Measurements from ENCODE around the gene NUP107. TPM values are rescaled to one million over a fixed set of nuclear protein-coding genes. Genes with fewer than 3 reads are reported as not detected.
"Not testable (repeated sequence)": the region's sequence is repeated elsewhere in the genome, so short reads cannot be mapped to it uniquely, and the experiment has no call there.

NUP107 gene
- total RNA-seq, 1 experiment from 2014 or later = 106 TPM

DNA sequence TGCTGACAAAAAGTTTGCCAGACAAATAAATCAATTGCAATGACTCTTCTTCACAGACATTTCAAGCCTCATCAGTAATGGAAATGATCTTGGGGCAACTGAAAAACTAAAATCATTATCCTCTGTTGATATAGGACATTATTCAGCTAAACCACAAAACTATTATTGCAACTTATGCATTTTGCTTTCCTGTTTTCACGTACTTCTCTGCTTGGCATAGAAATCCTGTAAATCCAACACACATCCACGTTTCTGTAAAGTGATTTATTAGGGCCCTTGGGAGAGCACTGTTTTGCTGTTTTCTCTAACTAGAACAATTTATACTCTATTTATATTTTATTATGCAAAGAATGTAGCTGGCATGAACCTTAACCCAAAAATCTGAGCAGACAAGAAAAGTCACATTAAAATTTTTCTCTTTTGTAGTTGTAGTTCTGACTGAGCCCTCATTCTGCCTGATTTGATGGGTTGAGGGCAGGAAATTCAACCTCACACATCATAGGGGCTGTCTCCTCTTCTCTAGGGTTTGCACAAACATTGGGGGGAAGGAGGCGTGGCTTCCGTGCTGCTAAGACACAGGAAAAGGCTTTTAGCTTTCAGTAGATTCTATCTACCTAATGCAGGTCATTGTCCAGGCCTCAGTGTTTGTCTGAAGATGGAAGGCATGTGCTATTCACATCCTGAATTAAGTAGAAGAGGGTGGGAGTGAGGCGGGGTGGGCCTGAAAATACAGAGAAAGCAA, 11.5 kb upstream of the NUP107 start:
- ChIA-PET POLR2A (ENCODE audit: unreplicated experiment) (interaction anchor here (0.5 kb wide), 1 partner anchor 27 kb away, joined by 3 read pairs; no protein-coding TSS in a partner anchor), CTCF (no interaction called here)
- ATAC-seq (no peak), DNase-seq (no peak)
- Histone ChIP-seq H3K9ac (ENCODE audit: low read length) (no peak overlapping the region), H3K4me2 (ENCODE audit: low read length) (peak overlapping the region; percentile 8; the same call in 1 of the 2 replicates), H3K4me1 (ENCODE audit: insufficient read depth, low read length) (peaks cover 10% of the 10 kb centered on the region; the same call in 1 of the 2 replicates), H3K27ac (ENCODE audit: low read length) (no peak overlapping the region), H3K9me2 (replicated peaks; ENCODE audit: low read length) (no peaks in the 10 kb centered on the region), H3K9me3 (ENCODE audit: low read length) (no peaks in the 10 kb centered on the region), H3K79me2 (ENCODE audit: low read length) (no peaks in the 10 kb centered on the region), H3K27me3 (ENCODE audit: low read length) (no peaks in the 10 kb centered on the region), H3K36me3 (ENCODE audit: low read depth, low read length) (no peaks in the 10 kb centered on the region), H4K20me1 (ENCODE audit: low read length) (no peaks in the 10 kb centered on the region), H2AFZ (ENCODE audit: low read length) (no peak overlapping the region), H3F3A (ENCODE audit: low read length, unreplicated experiment) (peaks cover 4% of the 10 kb centered on the region), H3K4me3 (ENCODE audit: low read length) (no peak overlapping the region)
- no peak for TF ChIP-seq EZH2 (IDR thresholded peaks at IDR 0.05; ENCODE audit: low read length, unreplicated experiment)
- no peak for TF ChIP-seq EZH2phosphoT487 (IDR thresholded peaks at IDR 0.05; ENCODE audit: borderline replicate concordance, low read length)
- no peak for TF ChIP-seq CTCF (conservative IDR thresholded peaks at IDR 0.05; ENCODE audit: low read depth, low read length)
- intact Hi-C loops (cut with micrococcal nuclease) = loop anchor here (5.0 to 10.0 kb wide), 2 partner anchors 343 to 450 kb away; partner anchors contain the start of genes IL26 and MDM1
- BruUV-seq (replicated peaks) = no TSS peak

DNA sequence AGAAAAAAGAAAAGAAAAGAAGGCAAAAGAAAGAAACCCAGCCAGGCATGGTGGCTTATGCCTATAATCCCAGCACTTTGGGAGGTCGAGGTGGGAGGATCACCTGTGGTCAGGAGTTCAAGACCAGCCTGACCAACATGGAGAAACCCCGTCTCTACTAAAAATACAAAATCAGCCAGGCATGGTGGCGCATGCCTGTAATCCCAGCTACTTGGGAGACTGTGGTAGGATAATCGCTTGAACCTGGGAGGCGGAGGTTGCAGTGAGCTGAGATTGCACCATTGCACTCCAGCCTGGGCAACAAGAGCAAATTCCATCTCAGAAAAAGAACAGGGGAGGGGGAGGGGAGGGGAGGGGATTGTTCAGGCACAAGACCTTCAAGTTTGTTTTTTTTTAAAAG, 9.9 kb upstream of the NUP107 start:
- POLR2A ChIA-PET (ENCODE audit: unreplicated experiment) = not testable (repeated sequence)

GRCh38 chr12:68686262-68686594, 550 bp upstream of the NUP107 start:
- Histone ChIP-seq H4K20me1 (ENCODE audit: low read length) (no peaks in the 10 kb centered on the region), H3K79me2 (ENCODE audit: low read length) (peaks cover 39% of the 10 kb centered on the region), H3K27me3 (ENCODE audit: low read length) (no peaks in the 10 kb centered on the region), H3K36me3 (ENCODE audit: low read depth, low read length) (peaks cover 12% of the 10 kb centered on the region), H3K4me1 (ENCODE audit: insufficient read depth, low read length) (peaks cover 19% of the 10 kb centered on the region; the same call in 1 of the 2 replicates), H3K4me2 (ENCODE audit: low read length) (peak overlapping the region; percentile 85), H3K9me2 (replicated peaks; ENCODE audit: low read length) (no peaks in the 10 kb centered on the region), H3K27ac (ENCODE audit: low read length) (peak overlapping the region; percentile 70), H3K9ac (ENCODE audit: low read length) (peak overlapping the region; percentile 67), H2AFZ (ENCODE audit: low read length) (peak overlapping the region; percentile 80), H3K4me3 (ENCODE audit: low read length) (peak overlapping the region; percentile 83), H3F3A (ENCODE audit: low read length, unreplicated experiment) (no peaks in the 10 kb centered on the region), H3K9me3 (ENCODE audit: low read length) (no peaks in the 10 kb centered on the region)
- POLR2A ChIA-PET (ENCODE audit: unreplicated experiment) = no interaction called here
- CTCF ChIA-PET = interaction anchor here (0.7 kb wide), 1 partner anchor 645 kb away, joined by 5 read pairs; no protein-coding TSS in a partner anchor
- no peak for TF ChIP-seq EZH2 (IDR thresholded peaks at IDR 0.05; ENCODE audit: low read length, unreplicated experiment)
- TF ChIP-seq EZH2phosphoT487 (IDR thresholded peaks at IDR 0.05; ENCODE audit: borderline replicate concordance, low read length) = no peak
- TF ChIP-seq CTCF (conservative IDR thresholded peaks at IDR 0.05; ENCODE audit: low read depth, low read length) = no peak
- DNase-seq (no peak), ATAC-seq (no peak)
- BruUV-seq (replicated peaks) = TSS peak; percentile 85
- intact Hi-C loops (cut with micrococcal nuclease) = loop anchor here (2.0 kb wide), 1 partner anchor 75 kb away; the partner anchor contains the start of gene RAP1B

More for the DNA sequence above, 9.9 kb upstream of the NUP107 start:
- not testable (repeated sequence) for BruUV-seq (replicated peaks); H3K9me3 ChIP-seq (ENCODE audit: low read length); H4K20me1 ChIP-seq (ENCODE audit: low read length); H2AFZ ChIP-seq (ENCODE audit: low read length); H3K9me2 ChIP-seq (replicated peaks; ENCODE audit: low read length); H3K36me3 ChIP-seq (ENCODE audit: low read depth, low read length); ATAC-seq; DNase-seq; H3K9ac ChIP-seq (ENCODE audit: low read length); H3F3A ChIP-seq (ENCODE audit: low read length, unreplicated experiment); H3K27me3 ChIP-seq (ENCODE audit: low read length); H3K4me3 ChIP-seq (ENCODE audit: low read length); H3K79me2 ChIP-seq (ENCODE audit: low read length)
- H3K4me2 ChIP-seq (ENCODE audit: low read length) = peak overlapping the region; percentile 81
- H3K4me1 ChIP-seq (ENCODE audit: insufficient read depth, low read length) = peaks cover 10% of the 10 kb centered on the region; the same call in 1 of the 2 replicates
- H3K27ac ChIP-seq (ENCODE audit: low read length) = peak overlapping the region; percentile 59
- CTCF ChIA-PET = interaction anchor here (0.6 kb wide), 1 partner anchor 285 kb away, joined by 3 read pairs; no protein-coding TSS in a partner anchor
- intact Hi-C loops (cut with micrococcal nuclease) = loop anchor here (5.0 to 10.0 kb wide), 2 partner anchors 345 to 452 kb away; partner anchors contain the start of genes IL26 and MDM1

Measured in PC-3 (cell line).